Stimulated activated CD4-positive, alpha-beta T cell treated with anti-CD3 and anti-CD28 coated beads, Interleukin-1b, Interleukin-23, amount 100 ng/mL, for 24 hours (primary cell): Measurements from ENCODE around the gene PLA2G4B.
A peak's percentile ranks its signal among the peaks of the same experiment; 100 is the strongest.

ENCODE experiments used
- DNase-seq, 4 experiments: peaks; one replicate each; pipeline ENCODE4 v3.0.0-alpha.2; 2020; ENCODE audit warnings: low read depth in 4 of 4, low spot score in 1 of 4

PLA2G4B gene

DNA sequence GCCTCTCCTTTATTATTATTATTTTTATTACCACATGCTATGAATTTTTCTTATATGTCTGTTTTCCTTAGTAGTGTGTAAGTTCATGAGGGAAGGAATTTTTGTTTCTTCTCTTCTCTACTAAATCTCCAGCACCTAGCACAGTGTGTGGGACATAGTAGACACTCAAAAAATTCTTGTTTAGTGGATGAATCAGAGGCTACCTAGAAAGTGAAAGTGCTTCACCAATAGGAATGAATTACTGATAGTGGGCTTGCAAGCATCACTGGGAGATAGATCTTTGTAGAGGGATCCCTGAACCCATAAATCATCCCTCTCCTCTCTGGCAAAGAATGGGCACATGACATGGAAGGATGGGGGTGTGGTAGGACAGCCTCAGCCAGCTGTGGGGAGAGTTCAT lies 46.7 kb downstream of the PLA2G4B start:
- DNase-seq, result no peak

DNA sequence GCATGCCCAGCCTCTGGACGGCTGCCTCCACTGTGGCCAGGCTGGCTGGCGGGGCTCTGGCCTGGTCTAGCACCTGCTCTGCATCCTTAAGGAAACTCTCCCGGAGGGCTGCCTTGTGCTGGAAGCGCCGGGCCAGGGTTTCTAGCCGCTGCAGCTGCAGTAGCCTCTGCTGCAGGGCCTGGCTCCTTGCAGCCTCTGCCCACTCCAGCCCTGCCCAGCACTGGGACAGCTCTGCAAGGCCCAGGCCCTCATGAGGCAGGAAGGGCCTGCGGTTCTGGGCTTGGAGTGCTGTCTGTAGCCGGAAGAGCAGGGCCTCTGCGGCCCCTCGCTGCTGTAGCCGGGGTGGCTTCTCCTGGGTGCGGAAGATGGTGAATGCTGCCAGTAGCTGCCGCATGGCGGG lies 47.2 kb downstream of the PLA2G4B start:
- DNase-seq, result no peak

DNA sequence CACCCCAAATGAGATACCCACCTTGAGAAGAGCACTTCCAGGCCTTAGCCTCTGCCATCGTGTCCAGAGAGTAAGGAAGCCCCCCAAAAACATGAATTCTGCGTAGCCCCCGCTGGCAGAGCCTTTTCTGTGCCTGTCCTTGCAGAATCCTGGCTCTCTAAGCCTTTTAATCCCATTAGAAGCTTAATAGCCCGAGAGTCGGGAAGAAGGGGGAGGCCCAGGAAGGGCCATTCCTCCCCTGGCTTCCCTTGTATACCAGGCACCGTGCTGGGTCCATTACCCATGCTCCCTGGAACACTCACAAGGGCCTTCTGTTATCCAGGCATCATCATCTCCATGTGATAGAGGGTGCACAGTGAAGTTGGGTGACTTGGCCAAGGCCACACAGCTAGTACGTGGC lies 48.1 kb downstream of the PLA2G4B start:
- DNase-seq, result no peak

DNA sequence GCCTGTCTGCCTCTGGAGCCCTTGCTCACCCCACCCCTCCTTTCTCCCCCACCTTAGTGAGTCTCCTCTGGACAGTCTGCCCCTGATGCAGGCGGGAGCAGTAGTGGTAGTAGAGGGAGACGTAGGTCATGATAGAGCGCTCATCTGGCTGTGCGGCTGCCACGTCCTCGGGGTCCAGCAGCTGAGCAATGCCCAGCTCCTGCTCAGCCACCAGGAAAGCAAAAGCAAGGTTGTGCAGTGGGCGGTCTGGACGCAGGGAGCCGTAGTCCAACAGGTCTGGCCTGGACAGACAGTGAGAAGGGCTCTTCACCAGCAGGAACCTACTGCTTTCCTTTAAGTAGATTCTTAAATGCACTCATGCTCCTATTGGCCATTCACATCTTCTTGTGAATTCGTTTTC lies 48.5 kb downstream of the PLA2G4B start:
- DNase-seq, result no peak

DNA sequence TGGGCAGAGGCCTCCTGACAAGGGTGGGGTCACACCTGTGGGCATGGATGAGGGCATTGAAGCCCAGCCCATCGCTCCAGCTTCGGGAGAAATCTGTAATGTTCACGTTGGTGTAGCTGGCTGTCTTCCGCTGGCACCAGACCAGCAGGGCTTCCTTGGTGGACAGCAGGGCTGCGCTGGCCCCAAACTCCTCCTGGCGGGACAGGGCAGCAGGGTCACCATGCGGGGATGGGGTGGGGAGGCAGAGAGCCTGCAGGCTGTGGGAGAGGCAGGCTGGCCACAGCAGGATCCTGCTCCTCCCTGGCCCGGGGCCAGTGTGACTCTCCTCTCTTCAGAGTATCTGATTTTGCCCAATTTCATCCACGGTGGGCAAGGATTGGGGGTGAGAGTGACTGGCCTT lies 49.2 kb downstream of the PLA2G4B start:
- DNase-seq, result no peak

DNA sequence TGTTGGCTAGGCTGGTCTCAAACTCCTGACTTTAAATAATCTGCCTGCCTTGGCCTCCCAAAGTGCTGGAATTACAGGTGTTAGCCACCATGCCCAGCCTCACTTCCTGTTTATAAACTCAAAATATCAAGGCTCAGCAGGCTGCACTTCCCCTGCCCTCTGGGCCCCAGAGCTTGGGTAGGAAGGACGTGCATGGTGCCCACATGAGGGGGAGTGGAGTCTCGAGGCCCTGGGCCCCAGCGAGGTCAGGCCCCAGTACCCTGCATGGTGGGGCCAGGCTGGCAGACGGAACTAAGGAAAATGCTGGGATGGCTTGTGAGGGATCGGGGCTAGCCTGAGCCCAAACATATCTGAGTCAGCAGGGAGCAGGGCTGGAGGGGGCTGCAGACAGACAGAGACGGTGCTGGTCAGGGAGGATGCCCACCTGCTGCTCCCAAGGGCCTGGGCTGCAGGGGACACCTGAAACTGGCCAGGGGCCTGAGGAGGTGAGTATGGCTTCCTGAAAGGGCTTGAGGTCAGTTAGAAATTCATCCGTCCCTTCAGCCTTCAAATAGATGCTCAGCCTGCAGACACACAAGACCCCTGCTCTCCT lies 50.1 kb downstream of the PLA2G4B start:
- DNase-seq, result no peak

DNA sequence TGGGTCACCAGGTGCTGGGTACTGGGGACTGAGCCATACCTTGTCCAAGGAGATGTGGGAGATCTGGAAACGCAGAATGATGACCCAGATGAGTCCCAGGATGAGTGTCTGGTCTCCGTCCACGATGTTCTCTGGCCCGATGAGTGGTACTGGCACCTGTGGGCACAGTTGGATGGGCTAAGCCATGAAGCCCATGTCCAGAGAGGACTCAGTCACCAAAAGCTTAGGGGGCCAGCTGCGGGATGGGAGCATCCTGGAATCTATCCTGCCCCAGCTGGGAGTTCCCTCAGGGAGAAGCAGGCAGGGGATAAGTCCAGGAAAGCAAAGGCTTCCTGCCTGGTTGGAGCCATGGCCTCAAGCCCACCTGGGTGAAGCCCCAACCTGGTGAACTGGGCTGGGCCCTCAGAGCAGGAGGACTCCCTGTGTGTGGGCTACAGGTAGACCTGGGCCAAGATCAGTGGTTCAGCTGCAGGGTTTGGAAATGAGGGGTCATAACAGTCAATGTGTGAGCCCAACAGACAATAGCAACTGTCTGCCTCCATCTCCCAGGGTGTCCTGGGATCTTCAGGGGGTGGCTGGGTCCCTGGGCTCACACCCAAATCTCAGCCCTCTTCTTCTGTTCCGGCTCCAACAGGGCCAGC lies 51.5 kb downstream of the PLA2G4B start:
- no peak for DNase-seq

DNA sequence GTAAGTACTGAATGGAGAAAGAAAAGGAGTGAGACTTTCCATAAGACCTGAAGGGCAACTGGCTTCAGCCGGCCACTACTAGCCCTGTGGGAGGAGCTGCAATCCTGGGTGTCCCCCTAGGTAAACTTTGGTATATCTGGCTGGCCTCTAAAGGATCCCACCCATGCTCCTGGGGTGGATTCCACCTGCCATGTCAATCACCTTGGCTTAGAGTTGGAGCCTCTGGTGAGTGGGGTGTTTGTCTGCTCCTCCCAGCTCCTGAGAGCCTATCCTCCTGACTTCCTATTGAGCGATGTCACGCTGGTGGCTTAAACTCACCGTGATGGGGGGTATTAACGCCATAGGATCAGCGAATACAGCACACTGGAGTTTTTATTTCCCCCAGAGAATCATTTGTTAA lies 52.6 kb downstream of the PLA2G4B start:
- DNase-seq, result no peak

DNA sequence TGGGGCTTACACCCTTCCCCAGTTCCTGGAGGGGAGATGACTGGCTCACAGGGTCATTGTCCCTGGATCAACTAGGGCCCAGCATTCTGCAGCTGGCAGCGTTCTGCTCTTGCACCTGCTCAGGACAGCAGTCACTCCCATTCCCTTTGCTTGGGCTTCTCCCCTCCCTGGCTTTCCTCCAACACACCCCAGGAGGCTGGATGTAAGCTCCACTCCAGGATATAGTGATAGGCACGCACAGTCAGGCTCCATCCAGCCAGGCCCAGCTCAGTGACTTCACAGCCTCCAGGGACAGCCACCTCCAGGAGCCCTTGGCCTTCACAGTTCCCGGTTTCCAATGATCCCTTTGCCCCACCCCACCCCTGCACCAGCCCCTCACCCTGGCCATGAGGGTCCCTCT lies 53.3 kb downstream of the PLA2G4B start:
- DNase-seq, result no peak

DNA sequence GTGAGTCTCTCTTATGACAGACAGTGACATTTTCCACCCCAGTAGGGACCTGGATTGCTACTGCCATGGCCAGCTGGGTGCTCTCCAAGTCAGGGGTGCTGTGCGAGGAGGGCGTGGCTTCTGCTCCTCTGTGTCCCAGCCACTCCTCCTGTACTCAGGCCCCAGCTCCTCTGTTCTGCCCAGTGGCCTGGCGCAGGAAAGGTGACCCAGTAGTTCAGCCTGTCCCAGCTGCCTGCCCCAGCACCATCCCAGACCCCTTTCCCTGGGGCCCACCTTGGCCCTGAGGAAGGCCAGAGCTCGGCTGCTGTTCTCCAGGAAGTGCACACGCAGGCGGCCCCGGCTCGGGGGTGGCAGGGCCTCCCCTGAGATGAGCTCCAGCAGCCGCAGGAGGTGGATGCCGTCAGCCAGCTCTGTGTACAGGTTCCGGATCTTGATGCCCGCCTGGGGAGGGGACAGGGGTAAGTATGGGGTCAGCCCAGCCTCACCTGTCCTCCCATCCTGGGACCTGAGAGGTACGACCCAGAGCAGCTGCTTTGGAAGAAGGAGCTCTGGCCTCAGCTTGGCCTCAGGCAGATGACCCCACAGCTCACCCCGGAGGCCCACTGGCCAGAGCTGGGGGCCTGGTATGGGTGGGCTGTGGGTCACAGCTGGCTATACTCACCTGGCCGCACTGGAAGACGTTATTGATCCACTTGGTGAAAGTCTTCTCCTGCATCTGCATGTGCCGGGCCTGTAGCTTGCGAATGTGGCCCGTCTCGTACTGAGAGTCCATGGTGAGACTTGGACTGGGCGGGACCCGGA lies 54.2 kb downstream of the PLA2G4B start:
- no peak for DNase-seq

DNA sequence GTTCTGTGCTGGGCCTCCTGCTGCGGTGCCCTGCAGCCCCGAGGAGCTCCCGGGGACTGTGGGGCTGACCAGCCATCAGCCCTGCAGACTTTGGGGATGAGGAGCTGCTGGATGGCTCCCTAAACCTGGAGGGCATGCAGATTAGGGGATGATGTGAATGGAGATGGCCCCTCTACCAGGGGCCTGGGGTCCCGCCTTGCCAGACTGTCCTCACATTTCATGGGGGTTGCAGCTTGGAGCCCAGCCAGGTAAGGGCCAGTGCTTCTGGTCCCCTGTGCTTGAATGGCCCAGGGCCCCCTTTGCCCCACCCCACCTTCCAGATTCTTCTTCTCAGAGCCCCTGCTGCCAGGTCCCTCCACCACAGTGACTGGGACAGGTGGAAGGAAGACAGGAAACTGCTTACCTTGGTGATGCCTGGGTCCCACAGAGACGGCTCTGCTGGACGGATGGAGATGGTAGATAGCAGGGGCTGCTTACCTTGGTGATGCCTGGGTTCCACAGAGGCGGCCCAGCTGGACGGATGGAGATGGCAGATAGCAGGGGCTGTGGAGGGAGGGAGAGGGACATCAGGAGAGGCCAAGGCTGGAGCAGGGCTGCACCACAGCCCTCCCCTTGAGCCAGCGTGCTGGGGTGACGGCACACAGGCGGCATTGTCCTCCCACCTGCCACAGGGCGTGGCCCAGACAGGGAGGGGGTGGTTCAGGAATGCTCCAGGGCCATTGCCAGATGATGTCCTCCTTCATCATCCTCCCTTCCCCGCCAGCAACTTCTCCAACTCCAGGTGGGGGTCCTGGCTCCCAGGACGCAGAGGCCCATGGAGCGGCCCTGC lies 55.0 kb downstream of the PLA2G4B start, which contains the start of gene SPTBN5:
Gene SPTBN5 (minus strand): TSS at position 632 of the 829 bp plus-strand sequence. CDS start 556 bp downstream, at position 76.
- DNase-seq, result no peak

DNA sequence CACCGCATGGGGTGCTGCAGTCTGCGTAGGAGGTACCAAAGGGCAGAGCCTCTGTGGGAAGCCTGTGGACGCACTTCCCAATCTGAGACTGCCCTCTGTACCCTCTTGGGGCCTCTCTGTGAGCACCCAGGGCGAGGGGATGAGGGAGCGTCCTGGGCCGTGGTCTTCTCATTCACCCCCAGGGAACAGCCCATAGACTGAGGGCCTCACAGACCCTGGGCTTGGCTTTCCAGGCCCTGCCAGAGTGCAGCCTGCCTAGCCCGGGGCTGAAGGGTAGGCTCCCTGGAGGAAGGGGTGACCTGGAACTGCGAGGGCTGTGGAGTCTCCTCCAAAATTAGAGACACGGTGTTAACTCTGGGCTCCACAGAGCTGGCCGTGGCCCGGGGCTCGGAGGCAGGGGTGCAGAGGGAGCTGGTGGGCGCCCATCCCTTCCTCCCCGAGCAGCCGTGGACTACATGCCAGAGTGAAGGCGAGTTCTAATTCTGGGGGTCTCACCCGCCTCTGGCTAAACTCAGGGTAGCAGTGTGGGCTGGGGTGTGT lies 55.7 kb downstream of the PLA2G4B start:
- no peak for DNase-seq

DNA sequence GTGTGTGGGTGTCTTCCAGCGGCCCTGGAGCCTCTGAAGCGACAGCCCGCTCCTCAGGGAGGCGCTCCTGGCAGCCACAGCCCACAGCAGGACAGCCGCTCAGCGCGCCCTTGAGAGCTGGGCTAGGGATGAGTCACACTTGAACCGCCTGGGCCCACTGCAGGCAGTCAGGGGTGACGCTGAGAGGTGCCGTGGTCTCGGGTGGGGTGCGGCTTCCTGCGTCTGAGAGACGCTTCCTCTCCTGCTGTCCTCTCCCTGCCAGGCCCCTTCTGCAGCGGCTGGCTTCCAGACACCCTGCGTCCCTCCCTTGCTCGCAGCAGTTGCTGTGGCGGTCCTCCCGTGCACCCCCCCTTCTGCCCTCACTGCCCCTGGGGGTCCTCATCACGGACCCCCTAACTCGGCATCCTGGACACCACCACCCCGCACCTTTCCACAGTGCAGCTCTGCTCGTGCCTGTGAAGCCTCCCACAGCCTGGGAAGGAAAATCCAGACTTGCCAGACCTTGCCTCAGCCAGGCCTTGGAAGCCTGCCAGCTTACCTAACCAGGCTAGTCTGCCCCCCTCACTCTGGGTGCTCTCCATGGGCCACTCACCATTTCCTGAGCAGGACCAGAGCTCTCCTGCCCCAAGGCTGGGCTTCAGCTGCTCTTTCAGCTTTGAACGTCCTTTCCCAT lies 56.3 kb downstream of the PLA2G4B start:
- peak; percentile 25 to 51 (median 38) for DNase-seq

DNA sequence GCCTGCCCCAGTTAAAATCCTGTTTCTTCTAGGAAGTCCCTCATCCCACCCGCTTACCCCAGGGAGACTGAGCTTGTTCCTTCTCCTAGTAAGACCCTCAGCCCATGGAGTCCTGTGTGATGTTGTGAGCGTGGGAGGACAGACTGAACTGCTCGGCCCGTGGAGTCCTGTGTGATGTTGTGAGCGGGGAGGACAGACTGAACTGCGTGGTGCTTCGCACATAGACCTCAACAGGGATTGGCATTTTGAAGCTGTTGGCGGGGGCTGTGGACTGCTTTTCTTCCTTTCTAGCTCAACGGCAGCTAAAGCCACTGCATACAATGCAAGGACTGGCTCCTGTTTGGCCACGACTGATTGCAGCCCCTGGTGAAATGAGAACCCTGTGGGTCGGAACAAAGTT lies 56.8 kb downstream of the PLA2G4B start:
- DNase-seq, result no peak

DNA sequence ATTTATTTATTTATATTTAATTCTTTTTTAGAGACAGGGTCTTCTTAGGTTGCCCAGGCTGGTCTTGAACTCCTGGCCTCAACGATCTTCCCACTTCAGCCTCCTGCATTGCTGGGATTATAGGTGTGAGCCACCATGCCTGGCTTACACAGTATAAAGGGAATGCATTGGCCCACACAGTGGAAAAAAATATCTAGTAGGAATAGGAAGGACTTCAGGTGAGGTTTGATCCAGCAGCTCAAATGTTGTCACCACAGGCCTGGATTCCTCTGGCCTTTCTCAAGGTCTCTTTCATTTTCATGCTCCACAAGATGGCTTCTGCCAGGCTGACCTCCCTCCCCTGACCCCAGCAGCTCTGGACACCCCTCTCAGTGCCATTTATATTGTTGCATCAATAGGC lies 57.3 kb downstream of the PLA2G4B start:
- DNase-seq, result no peak

DNA sequence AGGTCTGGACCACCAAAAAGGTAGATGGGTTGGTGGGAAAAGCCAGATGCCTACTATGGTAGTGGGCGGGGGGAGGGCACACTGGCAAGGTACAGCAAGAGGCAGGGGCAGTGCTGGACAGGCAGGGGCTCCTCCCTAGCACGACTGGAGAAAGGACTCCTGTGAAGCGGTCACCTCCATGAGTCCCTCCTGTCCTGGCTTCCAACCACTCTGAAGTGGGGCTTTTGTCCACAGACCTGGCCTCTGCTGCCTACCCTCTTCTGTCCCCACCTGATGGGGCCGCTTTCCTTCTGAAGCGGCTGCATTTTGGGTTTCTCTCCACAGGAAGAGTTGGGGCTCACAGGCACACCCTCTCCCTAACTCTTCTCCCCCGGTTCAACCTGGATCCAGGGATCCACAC lies 57.9 kb downstream of the PLA2G4B start:
- DNase-seq, result no peak

DNA sequence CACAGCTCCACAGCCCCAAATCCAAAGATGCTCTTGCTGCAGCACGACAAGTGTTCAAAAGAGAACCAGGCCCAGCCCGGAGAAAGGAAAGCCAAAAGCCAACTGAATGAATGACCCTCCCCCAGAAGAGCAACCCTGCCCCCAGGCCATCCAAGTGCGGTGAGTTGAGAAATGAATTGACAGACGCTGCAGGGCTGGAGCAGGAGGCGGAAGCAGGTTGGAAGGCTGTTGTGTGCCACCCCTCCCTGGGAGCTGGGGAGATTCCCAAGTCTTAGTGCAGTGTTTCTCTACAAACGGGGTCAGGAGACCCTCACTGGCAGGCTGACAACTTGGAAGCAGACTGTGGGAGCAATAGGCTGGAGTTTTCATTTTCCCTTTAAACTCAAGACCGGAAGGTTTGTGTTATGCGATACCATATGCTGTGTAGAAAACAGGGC lies 58.7 kb downstream of the PLA2G4B start:
- DNase-seq, result no peak
